Caco-2 (cell line): ENCODE results near the gene GRIA4. TPM values are rescaled to one million over a fixed set of nuclear protein-coding genes. Genes with fewer than 3 reads are reported as not detected.

ENCODE experiments used
- BruUV-seq: library from RNA; stranded (reverse); fragments of 400-500 nt; replicated peaks from 2 replicates; lab custom pipeline; 2021; lab: Mats Ljungman, UMichigan
- CTCF ChIA-PET: fragments of 300-600 bp; sonication (Branson Sonifier 250); formaldehyde crosslinking; loops from one replicate; lab custom pipeline; 2022; ENCODE audit warnings: antibody characterized with exemption; lab: Charles Lee
- POLR2A ChIA-PET: fragments of 300-600 bp; sonication (Branson Sonifier 250); formaldehyde crosslinking; loops from one replicate; lab custom pipeline; 2022; ENCODE audit warnings: antibody characterized with exemption; lab: Charles Lee
- DNase-seq, 2 experiments: peaks; one replicate each; pipeline versions ENCODE4 v3.0.0 to v3.0.0-alpha.2; 2020 to 2022
- H3K27me3 ChIP-seq: replicated peaks from 2 replicates; pipeline ENCODE4 v1.6.0; 2011; ENCODE audit warnings: low read length; ENCODE audit not compliant: control insufficient read depth, insufficient read depth
- H3K36me3 ChIP-seq: 2 replicates; pipeline ENCODE4 v1.5.1; 2011; ENCODE audit warnings: low read length; ENCODE audit not compliant: control insufficient read depth, insufficient read depth
- H3K4me1 ChIP-seq: fragments of 250-450 bp; sonication (Bioruptor Pico); 2 replicates; pipeline ENCODE4 v1.5.1; 2020; ENCODE audit warnings: mild to moderate bottlenecking
- H3K4me3 ChIP-seq: 2 replicates; pipeline ENCODE4 v1.5.1; 2011; ENCODE audit warnings: low read depth, mild to moderate bottlenecking, control low read depth, low read length
- H3K9me3 ChIP-seq: fragments of 250-450 bp; sonication (Bioruptor Pico); 2 replicates; pipeline ENCODE4 v1.5.1; 2020; ENCODE audit warnings: mild to moderate bottlenecking, moderate library complexity
- H3K27ac Mint-ChIP-seq: one replicate; pipeline ENCODE4 v1.8.0; 2022; ENCODE audit warnings: mixed read lengths; ENCODE audit not compliant: unreplicated experiment
- H3K27me3 Mint-ChIP-seq: one replicate; pipeline ENCODE4 v1.8.0; 2022; ENCODE audit warnings: mixed read lengths; ENCODE audit not compliant: insufficient read depth, unreplicated experiment
- H3K36me3 Mint-ChIP-seq: one replicate; pipeline ENCODE4 v1.8.0; 2022; ENCODE audit warnings: mild to moderate bottlenecking, mixed read lengths; ENCODE audit not compliant: insufficient read depth, unreplicated experiment
- H3K4me1 Mint-ChIP-seq: one replicate; pipeline ENCODE4 v1.8.0; 2022; ENCODE audit warnings: low read depth, mixed read lengths; ENCODE audit not compliant: unreplicated experiment
- H3K4me3 Mint-ChIP-seq: one replicate; pipeline ENCODE4 v1.8.0; 2022; ENCODE audit warnings: mild to moderate bottlenecking, moderate library complexity, mixed read lengths; ENCODE audit not compliant: unreplicated experiment
- H3K9me3 Mint-ChIP-seq: one replicate; pipeline ENCODE4 v1.8.0; 2022; ENCODE audit warnings: mixed read lengths; ENCODE audit not compliant: unreplicated experiment
- CTCF ChIP-seq, 2 experiments: fragments of 200-600 bp in 1 of 2; IDR thresholded peaks; 1 replicate in 1 of 2; 2 replicates in 1 of 2; pipeline versions ENCODE4 v1.5.1 to v1.8.0; 2011 to 2022; ENCODE audit warnings: antibody characterized with exemption in 1 of 2, control low read depth in 1 of 2, inconsistent platforms in 1 of 2, low read depth in 1 of 2, low read length in 1 of 2, mild to moderate bottlenecking in 1 of 2, moderate library complexity in 1 of 2; ENCODE audit not compliant: insufficient read depth in 1 of 2, severe bottlenecking in 1 of 2, unreplicated experiment in 1 of 2
- intact Hi-C: fragments of 100-400 bp; cut with micrococcal nuclease; formaldehyde crosslinking; loops from one replicate; pipeline ENCODE4 v1.10.0; 2022; ENCODE audit not compliant: unreplicated experiment
- total RNA-seq: library from RNA; stranded (reverse); gene quantifications from 2 replicates; pipeline ENCODE4 v1.2.3, GENCODE V29; 2022

The GRIA4 gene
- total RNA-seq, 1 experiment from 2014 or later = not detected

- no peak for DNase-seq
- Histone ChIP-seq H3K27me3 (no peaks in the 10 kb centered on the region), H3K9me3 (no peaks in the 10 kb centered on the region), H3K4me1 (no peaks in the 10 kb centered on the region), H3K4me3 (no peak overlapping the region), H3K36me3 (peaks cover 5% of the 10 kb centered on the region)
- peaks cover 19% of the 10 kb centered on the region for H3K36me3 Mint-ChIP-seq
- ChIA-PET CTCF (no interaction called here), POLR2A (no interaction called here)
- TF ChIP-seq CTCF (IDR thresholded peaks at IDR 0.05; ENCODE audit: insufficient read depth in 1 of 2, low read depth in 1 of 2, low read length in 1 of 2, severe bottlenecking in 1 of 2, unreplicated experiment in 1 of 2) = no peak
- no peaks in the 10 kb centered on the region for H3K27me3 Mint-ChIP-seq
- no peaks in the 10 kb centered on the region for H3K9me3 Mint-ChIP-seq
- H3K4me3 Mint-ChIP-seq = no peak overlapping the region
- intact Hi-C loops = no loop called here
- BruUV-seq = no TSS peak
- H3K4me1 Mint-ChIP-seq = no peaks in the 10 kb centered on the region
- no peak overlapping the region for H3K27ac Mint-ChIP-seq
Observed at GRCh38 chr11:106014620-106015019, 404.7 kb downstream of the GRIA4 start.

GRCh38 chr11:106015066-106015465 lies 405.2 kb downstream of the GRIA4 start:
- no peaks in the 10 kb centered on the region for H3K27me3 Mint-ChIP-seq
- ChIA-PET CTCF (no interaction called here), POLR2A (no interaction called here)
- no TSS peak for BruUV-seq
- no peak overlapping the region for H3K4me3 ChIP-seq
- peaks cover 3% of the 10 kb centered on the region for H3K36me3 ChIP-seq
- no peaks in the 10 kb centered on the region for H3K4me1 ChIP-seq
- H3K4me3 Mint-ChIP-seq = no peak overlapping the region
- no peaks in the 10 kb centered on the region for H3K9me3 Mint-ChIP-seq
- no peak for TF ChIP-seq CTCF (IDR thresholded peaks at IDR 0.05; ENCODE audit: insufficient read depth in 1 of 2, low read depth in 1 of 2, low read length in 1 of 2, severe bottlenecking in 1 of 2, unreplicated experiment in 1 of 2)
- intact Hi-C loops = no loop called here
- H3K4me1 Mint-ChIP-seq = no peaks in the 10 kb centered on the region
- H3K27ac Mint-ChIP-seq = no peak overlapping the region
- DNase-seq = no peak
- no peaks in the 10 kb centered on the region for H3K27me3 ChIP-seq
- no peaks in the 10 kb centered on the region for H3K9me3 ChIP-seq
- peaks cover 14% of the 10 kb centered on the region for H3K36me3 Mint-ChIP-seq

- Mint-ChIP-seq H3K4me1 (peaks cover 6% of the 10 kb centered on the region), H3K4me3 (no peak overlapping the region), H3K36me3 (peaks cover 3% of the 10 kb centered on the region), H3K27me3 (no peaks in the 10 kb centered on the region), H3K9me3 (no peaks in the 10 kb centered on the region), H3K27ac (no peak overlapping the region)
- no peaks in the 10 kb centered on the region for H3K36me3 ChIP-seq
- H3K4me1 ChIP-seq = peaks cover 7% of the 10 kb centered on the region; the same call in 1 of the 2 replicates
- DNase-seq = no peak
- no peaks in the 10 kb centered on the region for H3K27me3 ChIP-seq
- intact Hi-C loops = no loop called here
- no peak for TF ChIP-seq CTCF (IDR thresholded peaks at IDR 0.05; ENCODE audit: insufficient read depth in 1 of 2, low read depth in 1 of 2, low read length in 1 of 2, severe bottlenecking in 1 of 2, unreplicated experiment in 1 of 2)
- H3K4me3 ChIP-seq = no peak overlapping the region
- no peaks in the 10 kb centered on the region for H3K9me3 ChIP-seq
- BruUV-seq = no TSS peak
- ChIA-PET CTCF (no interaction called here), POLR2A (no interaction called here)
Observed at GRCh38 chr11:106017093-106017492, 407.2 kb downstream of the GRIA4 start.
